CD4-positive, CD25-positive, alpha-beta regulatory T cell (primary cell): ENCODE measurements around the gene DIP2B. TPM values are rescaled to one million over a fixed set of nuclear protein-coding genes. Genes with fewer than 3 reads are reported as not detected.
A peak's percentile ranks its signal among the peaks of the same experiment; 100 is the strongest.

Experiments
- ATAC-seq, 2 donors: fragments of 150-1000 bp; cut with Tn5 transposase; one replicate each; pipeline ENCODE4 v1.10.0; 2021; ENCODE audit warnings: low read depth in 2 of 2, moderate number of reproducible peaks in 2 of 2, moderate library complexity in 1 of 2
- DNase-seq, 3 donors: peaks; one replicate each; pipeline versions ENCODE4 v3.0.0 to v3.0.0-alpha.2; 2012 to 2022; ENCODE audit warnings: mixed read lengths in 1 of 3
- H3K27ac ChIP-seq: one replicate; pipeline ENCODE4 v1.7.0; 2013; ENCODE audit warnings: mild to moderate bottlenecking, low read length; ENCODE audit not compliant: insufficient read depth, poor library complexity, severe bottlenecking
- H3K27me3 ChIP-seq: one replicate; pipeline ENCODE4 v1.7.0; 2013; ENCODE audit warnings: low read length; ENCODE audit not compliant: control insufficient read depth, insufficient read depth
- H3K36me3 ChIP-seq: one replicate; pipeline ENCODE4 v1.7.0; 2013; ENCODE audit warnings: mild to moderate bottlenecking, low read length, moderate library complexity; ENCODE audit not compliant: control insufficient read depth, insufficient read depth
- H3K4me1 ChIP-seq: 2 replicates; pipeline ENCODE4 v1.7.0; 2013; ENCODE audit warnings: mild to moderate bottlenecking, low read length; ENCODE audit not compliant: insufficient read depth, control insufficient read depth, poor library complexity, severe bottlenecking
- H3K4me3 ChIP-seq: one replicate; pipeline ENCODE4 v1.7.0; 2013; ENCODE audit warnings: low read depth, mild to moderate bottlenecking, low read length, moderate library complexity
- H3K9me3 ChIP-seq, 2 experiments: 1 replicate in 1 of 2; 2 replicates in 1 of 2; pipeline ENCODE4 v1.7.0; 2013; ENCODE audit warnings: low read length in 2 of 2, mild to moderate bottlenecking in 1 of 2, moderate library complexity in 1 of 2; ENCODE audit not compliant: control insufficient read depth in 2 of 2
- H3K27ac Mint-ChIP-seq, 3 donors: one replicate each; pipeline ENCODE4 v1.8.0; 2020 to 2022; ENCODE audit warnings: mild to moderate bottlenecking in 3 of 3, mixed read lengths in 3 of 3, moderate library complexity in 2 of 3
- H3K27me3 Mint-ChIP-seq: one replicate; pipeline ENCODE4 v1.8.0; 2022; ENCODE audit warnings: mild to moderate bottlenecking, mixed read lengths
- H3K36me3 Mint-ChIP-seq: one replicate; pipeline ENCODE4 v1.8.0; 2020; ENCODE audit warnings: mixed read lengths
- H3K4me1 Mint-ChIP-seq, 4 donors: one replicate each; pipeline ENCODE4 v1.8.0; 2020 to 2022; ENCODE audit warnings: mixed read lengths in 4 of 4, mild to moderate bottlenecking in 1 of 4
- H3K4me3 Mint-ChIP-seq, 4 donors: one replicate each; pipeline ENCODE4 v1.8.0; 2020 to 2022; ENCODE audit warnings: mild to moderate bottlenecking in 4 of 4, mixed read lengths in 4 of 4, moderate library complexity in 3 of 4
- H3K9me3 Mint-ChIP-seq, 7 donors: one replicate each; pipeline ENCODE4 v1.8.0; 2020 to 2022; ENCODE audit warnings: mixed read lengths in 7 of 7, mild to moderate bottlenecking in 3 of 7, moderate library complexity in 2 of 7
- polyA plus RNA-seq, 4 donors: library from polyadenylated mRNA; unstranded; fragments of 300-500 nt; fragmentation: Illumina TruSeq; gene quantifications; one replicate each; pipeline ENCODE4 v1.2.3, GENCODE V29; 2021
- total RNA-seq: library from RNA; stranded (reverse); gene quantifications from one replicate; pipeline ENCODE4 v1.2.3, GENCODE V29; 2022

Gene DIP2B
- total and polyA plus RNA-seq, 5 donors from 2014 or later, result 12.2 to 47.5 (median 15.2) TPM

DNA sequence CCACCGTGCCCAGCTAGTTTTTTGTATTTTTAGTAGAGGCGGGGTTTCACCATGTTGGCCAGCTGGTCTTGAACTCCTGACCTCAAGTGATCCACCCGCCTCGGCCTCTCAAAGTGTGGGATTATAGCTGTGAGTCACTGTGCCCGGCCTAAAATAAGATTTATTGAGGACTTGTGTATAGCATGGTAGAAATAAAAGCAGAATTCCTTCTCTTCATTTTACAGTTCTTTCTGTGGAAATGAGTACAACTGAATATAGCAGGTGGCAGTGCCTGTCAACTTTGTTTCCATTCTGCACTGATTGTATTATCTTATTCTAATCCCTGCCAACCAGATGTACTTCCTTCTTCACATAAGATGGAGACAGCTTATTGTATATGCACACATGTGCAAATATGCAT is 41.0 kb downstream of the DIP2B start:
- Mint-ChIP-seq H3K36me3 (no peaks in the 10 kb centered on the region), H3K4me1 (peaks cover 29 to 52% (median 35%) of the 10 kb centered on the region in 4 donors), H3K27ac (peak overlapping the region; percentile 21 to 74 (median 51)), H3K9me3 (no peaks in the 10 kb centered on the region), H3K27me3 (no peaks in the 10 kb centered on the region), H3K4me3 (peak overlapping the region in 1 of 4 donors; percentile 25)
- Histone ChIP-seq H3K27ac (no peak overlapping the region), H3K27me3 (no peaks in the 10 kb centered on the region), H3K4me3 (no peak overlapping the region), H3K9me3 (no peaks in the 10 kb centered on the region), H3K4me1 (peaks cover 5% of the 10 kb centered on the region), H3K36me3 (peaks cover 2% of the 10 kb centered on the region)
- ATAC-seq (no peak), DNase-seq (no peak)

- H3K27ac Mint-ChIP-seq, result peak overlapping the region in 1 of 3 donors; percentile 21
- Histone ChIP-seq H3K27me3 (no peaks in the 10 kb centered on the region), H3K36me3 (peaks cover 2% of the 10 kb centered on the region), H3K27ac (no peak overlapping the region), H3K4me1 (peaks cover 2% of the 10 kb centered on the region), H3K4me3 (no peak overlapping the region), H3K9me3 (no peaks in the 10 kb centered on the region)
- no peaks in the 10 kb centered on the region for H3K27me3 Mint-ChIP-seq
- no peak for ATAC-seq
- peak overlapping the region in 1 of 4 donors; percentile 25 for H3K4me3 Mint-ChIP-seq
- H3K9me3 Mint-ChIP-seq, result no peaks in the 10 kb centered on the region
- H3K4me1 Mint-ChIP-seq, result peaks cover 29 to 53% (median 37%) of the 10 kb centered on the region in 4 donors
- H3K36me3 Mint-ChIP-seq, result no peaks in the 10 kb centered on the region
- DNase-seq, result no peak
Observed at GRCh38 chr12:50546441-50547318, 41.9 kb downstream of the DIP2B start.

- ATAC-seq (no peak), DNase-seq (no peak)
- H3K27me3 ChIP-seq, result no peaks in the 10 kb centered on the region
- H3K4me1 ChIP-seq, result no peaks in the 10 kb centered on the region
- no peaks in the 10 kb centered on the region for H3K9me3 ChIP-seq
- no peaks in the 10 kb centered on the region for H3K27me3 Mint-ChIP-seq
- H3K27ac Mint-ChIP-seq, result peak overlapping the region in 2 of 3 donors; percentile 15 to 20
- no peak overlapping the region for H3K4me3 Mint-ChIP-seq
- H3K9me3 Mint-ChIP-seq, result no peaks in the 10 kb centered on the region
- peaks cover 3% of the 10 kb centered on the region for H3K36me3 Mint-ChIP-seq
- no peak overlapping the region for H3K27ac ChIP-seq
- H3K4me3 ChIP-seq, result no peak overlapping the region
- peaks cover 2% of the 10 kb centered on the region for H3K36me3 ChIP-seq
- H3K4me1 Mint-ChIP-seq, result peaks cover 29 to 55% (median 34%) of the 10 kb centered on the region in 4 donors
Observed at GRCh38 chr12:50547742-50548141, 43.0 kb downstream of the DIP2B start.

DNA sequence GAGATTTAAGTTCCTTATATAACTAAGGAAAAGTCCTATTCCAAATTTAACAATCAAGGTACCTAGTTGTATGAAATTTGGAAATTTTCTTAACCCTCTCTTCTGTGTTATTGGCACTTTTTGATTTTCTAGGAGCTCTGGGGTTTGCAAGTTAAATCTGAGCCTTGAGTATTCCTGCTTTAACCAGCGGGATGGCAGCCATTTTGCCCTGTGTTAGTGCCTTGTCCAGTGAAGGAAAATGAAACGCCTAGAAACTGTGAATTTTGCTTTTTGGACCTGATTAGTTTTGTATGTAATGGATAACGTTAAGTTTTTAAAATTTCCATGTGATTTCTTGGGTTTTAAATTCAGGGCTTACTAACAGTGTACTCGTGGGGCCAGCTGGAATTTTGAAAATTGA is 45.1 kb downstream of the DIP2B start:
- H3K36me3 ChIP-seq, result peaks cover 4% of the 10 kb centered on the region
- no peaks in the 10 kb centered on the region for H3K4me1 ChIP-seq
- no peaks in the 10 kb centered on the region for H3K27me3 ChIP-seq
- Mint-ChIP-seq H3K4me3 (no peak overlapping the region), H3K27ac (no peak overlapping the region), H3K36me3 (peaks cover 8% of the 10 kb centered on the region), H3K27me3 (no peaks in the 10 kb centered on the region), H3K4me1 (peaks cover 34 to 68% (median 44%) of the 10 kb centered on the region in 4 donors), H3K9me3 (peaks cover 0 to 2% (median 0%) of the 10 kb centered on the region in 7 donors)
- H3K9me3 ChIP-seq, result no peaks in the 10 kb centered on the region
- H3K27ac ChIP-seq, result no peak overlapping the region
- ATAC-seq (no peak), DNase-seq (no peak)
- no peak overlapping the region for H3K4me3 ChIP-seq

DNA sequence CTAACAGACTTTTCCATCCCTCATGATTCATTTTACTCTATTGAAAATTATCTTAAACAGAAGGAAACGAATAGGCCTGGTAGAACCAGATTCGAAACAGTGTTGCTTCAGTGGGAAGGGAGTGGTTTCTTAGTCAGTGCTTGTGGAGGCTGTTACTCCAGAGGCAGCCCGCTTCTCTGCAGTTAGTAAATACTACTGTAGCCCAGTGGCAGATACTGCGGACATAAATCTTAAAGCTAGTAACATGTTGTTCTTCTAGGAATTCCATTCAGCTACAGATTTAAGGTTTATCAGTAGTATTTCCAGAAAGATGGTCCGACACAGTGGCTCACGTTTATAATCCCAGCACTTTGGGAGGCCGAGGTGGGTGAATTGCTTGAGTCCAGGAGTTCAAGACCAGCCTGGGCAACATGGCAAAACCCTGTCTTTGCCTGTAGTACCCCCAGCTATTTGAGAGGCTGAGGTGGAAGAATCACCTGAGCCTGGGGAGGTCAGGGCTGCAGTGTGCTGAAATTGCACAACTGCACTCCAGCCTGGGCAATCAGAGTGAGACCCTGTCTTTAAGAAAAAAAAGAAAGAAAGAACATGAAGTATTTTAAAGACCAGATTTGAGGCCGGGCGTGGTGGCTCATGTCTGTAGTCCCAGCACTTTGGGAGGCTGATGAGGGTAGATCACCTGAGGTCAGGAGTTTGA is 45.9 kb downstream of the DIP2B start:
- no peak for ATAC-seq
- Histone ChIP-seq H3K9me3 (no peaks in the 10 kb centered on the region), H3K4me1 (peaks cover 4% of the 10 kb centered on the region), H3K27ac (no peak overlapping the region), H3K27me3 (no peaks in the 10 kb centered on the region), H3K36me3 (peaks cover 4% of the 10 kb centered on the region), H3K4me3 (no peak overlapping the region)
- Mint-ChIP-seq H3K27ac (no peak overlapping the region), H3K4me1 (peaks cover 40 to 69% (median 50%) of the 10 kb centered on the region in 4 donors), H3K4me3 (peak overlapping the region in 1 of 4 donors; percentile 38), H3K36me3 (peaks cover 14% of the 10 kb centered on the region), H3K27me3 (no peaks in the 10 kb centered on the region), H3K9me3 (peaks cover 0 to 2% (median 0%) of the 10 kb centered on the region in 7 donors)
- DNase-seq, result no peak

DNA sequence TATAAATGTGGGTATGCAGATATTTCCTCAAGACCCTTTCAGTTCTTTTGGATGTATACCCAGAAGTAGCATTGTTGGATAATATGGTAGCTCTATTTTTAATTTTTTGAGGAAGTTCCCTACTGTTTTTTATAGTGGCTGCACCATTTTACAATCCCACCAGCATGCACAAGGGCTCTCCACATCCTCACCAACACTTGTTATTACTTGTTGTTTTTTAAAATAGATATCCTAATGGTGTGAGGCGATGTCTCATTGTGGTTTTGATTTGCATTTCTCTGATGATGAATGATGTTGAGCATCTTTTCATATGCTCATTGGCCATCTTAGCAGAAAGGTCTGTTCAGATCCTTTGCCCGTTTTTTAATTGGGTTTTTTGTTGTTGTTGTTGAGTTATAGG is 47.1 kb downstream of the DIP2B start:
- H3K9me3 ChIP-seq, result no peaks in the 10 kb centered on the region
- H3K4me1 ChIP-seq, result peaks cover 4% of the 10 kb centered on the region
- H3K36me3 ChIP-seq, result peaks cover 2% of the 10 kb centered on the region
- Mint-ChIP-seq H3K9me3 (peaks cover 0 to 2% (median 0%) of the 10 kb centered on the region in 7 donors), H3K4me1 (peaks cover 31 to 64% (median 45%) of the 10 kb centered on the region in 4 donors), H3K27ac (no peak overlapping the region), H3K27me3 (no peaks in the 10 kb centered on the region), H3K36me3 (peaks cover 14% of the 10 kb centered on the region), H3K4me3 (no peak overlapping the region)
- no peak overlapping the region for H3K27ac ChIP-seq
- no peaks in the 10 kb centered on the region for H3K27me3 ChIP-seq
- no peak overlapping the region for H3K4me3 ChIP-seq
- DNase-seq, result no peak
- ATAC-seq, result no peak

- no peak overlapping the region for H3K4me3 ChIP-seq
- no peaks in the 10 kb centered on the region for H3K27me3 ChIP-seq
- H3K36me3 ChIP-seq, result peaks cover 2% of the 10 kb centered on the region
- H3K4me3 Mint-ChIP-seq, result peak overlapping the region in 2 of 4 donors; percentile 17 to 33
- DNase-seq, result no peak
- H3K27ac Mint-ChIP-seq, result no peak overlapping the region
- ATAC-seq, result no peak
- no peaks in the 10 kb centered on the region for H3K9me3 ChIP-seq
- H3K27ac ChIP-seq, result no peak overlapping the region
- peaks cover 14% of the 10 kb centered on the region for H3K36me3 Mint-ChIP-seq
- H3K27me3 Mint-ChIP-seq, result no peaks in the 10 kb centered on the region
- H3K9me3 Mint-ChIP-seq, result peaks cover 0 to 2% (median 0%) of the 10 kb centered on the region in 7 donors
- H3K4me1 ChIP-seq, result peaks cover 4% of the 10 kb centered on the region
- H3K4me1 Mint-ChIP-seq, result peaks cover 38 to 76% (median 54%) of the 10 kb centered on the region in 4 donors
Observed at GRCh38 chr12:50554651-50555050, 49.9 kb downstream of the DIP2B start.
